ENCODE data around the gene LRRC8E.

Gene LRRC8E

DNA sequence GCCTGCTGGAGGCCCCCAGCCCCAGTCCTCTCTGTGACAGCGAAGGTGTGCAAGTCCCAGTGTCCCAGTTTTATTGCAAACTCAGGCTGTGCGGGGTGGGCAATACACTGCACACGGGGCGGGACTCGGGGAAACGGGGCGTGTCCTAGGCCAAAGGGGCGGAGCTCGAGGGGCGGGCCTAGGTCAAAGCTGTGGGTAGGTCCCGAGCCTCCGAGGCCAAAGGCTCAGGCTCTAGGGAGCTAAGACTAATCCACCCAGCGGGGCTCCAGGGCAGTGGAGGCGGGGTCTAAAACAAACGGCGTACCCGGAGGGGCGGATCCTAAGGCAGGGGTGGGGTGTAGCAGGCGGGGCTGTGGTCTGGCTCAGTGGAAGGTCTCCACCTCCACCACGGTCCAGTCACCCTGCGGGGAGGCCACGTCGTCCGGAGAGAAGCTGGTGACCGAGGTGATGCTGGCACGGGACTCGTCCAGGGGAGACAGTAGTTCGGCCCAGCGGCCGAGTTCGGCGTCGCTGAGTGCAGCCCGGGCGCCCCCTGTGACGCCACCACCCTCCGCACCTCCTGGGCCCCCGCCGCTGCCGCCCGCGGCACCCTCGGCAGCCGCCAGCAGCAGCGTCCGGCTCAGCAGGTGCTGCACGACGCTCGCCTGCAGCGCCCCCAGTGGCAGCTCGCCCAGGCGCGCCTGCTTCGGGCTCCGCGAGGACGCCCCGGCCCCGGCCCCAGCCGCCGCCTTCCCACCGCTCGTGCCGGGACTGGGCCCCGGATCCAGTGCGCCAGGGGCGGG, 19.4 kb upstream of the LRRC8E start:
- Mint-ChIP-seq H3K27ac (peak overlapping the region in 2 of 3 experiments; percentile 51 to 80), H3K4me3 (peak overlapping the region; percentile 58 to 72 (median 69)), H3K9me3 (no peaks in the 10 kb centered on the region), H3K27me3 (ENCODE audit: low read depth) (peaks cover 64% of the 10 kb centered on the region), H3K4me1 (peaks cover 12% of the 10 kb centered on the region), H3K36me3 (ENCODE audit: low read depth) (no peaks in the 10 kb centered on the region)
- TF ChIP-seq, protein P1, sequence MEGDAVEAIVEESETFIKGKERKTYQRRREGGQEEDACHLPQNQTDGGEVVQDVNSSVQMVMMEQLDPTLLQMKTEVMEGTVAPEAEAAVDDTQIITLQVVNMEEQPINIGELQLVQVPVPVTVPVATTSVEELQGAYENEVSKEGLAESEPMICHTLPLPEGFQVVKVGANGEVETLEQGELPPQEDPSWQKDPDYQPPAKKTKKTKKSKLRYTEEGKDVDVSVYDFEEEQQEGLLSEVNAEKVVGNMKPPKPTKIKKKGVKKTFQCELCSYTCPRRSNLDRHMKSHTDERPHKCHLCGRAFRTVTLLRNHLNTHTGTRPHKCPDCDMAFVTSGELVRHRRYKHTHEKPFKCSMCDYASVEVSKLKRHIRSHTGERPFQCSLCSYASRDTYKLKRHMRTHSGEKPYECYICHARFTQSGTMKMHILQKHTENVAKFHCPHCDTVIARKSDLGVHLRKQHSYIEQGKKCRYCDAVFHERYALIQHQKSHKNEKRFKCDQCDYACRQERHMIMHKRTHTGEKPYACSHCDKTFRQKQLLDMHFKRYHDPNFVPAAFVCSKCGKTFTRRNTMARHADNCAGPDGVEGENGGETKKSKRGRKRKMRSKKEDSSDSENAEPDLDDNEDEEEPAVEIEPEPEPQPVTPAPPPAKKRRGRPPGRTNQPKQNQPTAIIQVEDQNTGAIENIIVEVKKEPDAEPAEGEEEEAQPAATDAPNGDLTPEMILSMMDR (IDR thresholded peaks at IDR 0.05; ENCODE audit: unreplicated experiment in 3 of 3), result peak; percentile 93 to 95 (median 95)

DNA sequence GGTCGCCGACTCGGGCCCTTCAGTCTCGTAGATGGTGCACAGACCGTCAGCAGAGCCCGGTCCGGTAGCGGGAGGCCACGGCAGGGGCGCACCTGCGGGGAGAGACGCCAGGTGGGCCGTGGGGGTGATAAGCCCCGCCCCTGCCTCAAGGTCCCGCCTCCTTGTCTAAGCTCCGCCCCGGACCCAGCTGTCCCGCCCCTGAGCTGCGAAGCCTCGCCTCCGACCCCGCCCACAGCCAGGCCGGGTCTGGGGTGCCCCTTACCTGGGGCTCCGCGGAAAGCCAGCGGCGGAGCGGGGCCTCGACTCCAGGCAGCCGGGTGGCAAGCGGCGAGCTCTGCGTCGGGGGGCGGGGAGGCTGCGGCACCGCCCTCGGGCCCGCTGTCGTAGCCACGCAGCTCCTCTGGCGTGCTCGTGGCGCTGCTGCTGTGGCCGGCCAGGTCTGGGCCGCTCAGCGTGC, 18.8 kb upstream of the LRRC8E start:
- peaks cover 12% of the 10 kb centered on the region for H3K4me1 Mint-ChIP-seq
- TF ChIP-seq, protein P1 (IDR thresholded peaks at IDR 0.05; ENCODE audit: unreplicated experiment in 3 of 3), result peak; percentile 15 to 53 (median 22)
- peak overlapping the region in 2 of 3 experiments; percentile 57 to 69 for H3K4me3 Mint-ChIP-seq
- peaks cover 59% of the 10 kb centered on the region for H3K27me3 Mint-ChIP-seq (ENCODE audit: low read depth)
- H3K36me3 Mint-ChIP-seq (ENCODE audit: low read depth), result no peaks in the 10 kb centered on the region
- no peaks in the 10 kb centered on the region for H3K9me3 Mint-ChIP-seq
- no peak overlapping the region for H3K27ac Mint-ChIP-seq

DNA sequence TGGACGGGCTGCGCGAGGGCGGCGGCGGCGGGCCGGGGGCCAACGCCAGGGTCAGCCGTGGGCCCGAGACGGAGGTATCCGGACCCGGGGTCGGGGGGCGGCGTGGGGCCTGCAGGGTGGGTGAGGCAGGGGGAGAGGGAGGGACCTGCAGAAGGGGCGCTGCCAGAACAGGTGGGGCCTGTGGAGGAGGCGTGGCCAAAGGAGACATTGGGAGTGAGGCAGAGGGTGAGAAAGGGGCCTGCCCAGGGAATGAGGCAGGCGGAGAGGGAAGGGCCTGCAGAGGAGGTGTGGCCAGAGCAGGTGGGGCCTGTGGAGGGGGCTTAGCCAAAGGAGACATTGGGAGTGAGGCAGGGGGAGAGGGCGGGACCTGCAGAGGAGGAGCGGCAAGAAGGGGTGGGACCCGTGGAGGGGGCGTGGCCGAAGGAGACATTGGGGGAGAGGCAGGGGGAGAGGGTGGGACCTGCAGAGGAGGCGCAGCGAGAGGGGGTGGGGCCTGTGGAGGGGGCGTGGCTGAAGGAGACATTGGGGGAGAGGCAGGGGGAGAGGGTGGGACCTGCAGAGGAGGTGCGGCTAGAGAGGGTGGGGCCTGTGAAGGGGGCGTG, 18.3 kb upstream of the LRRC8E start:
- Mint-ChIP-seq H3K4me3 (peak overlapping the region; percentile 74 to 83 (median 80)), H3K9me3 (no peaks in the 10 kb centered on the region), H3K27ac (peak overlapping the region; percentile 52 to 91 (median 65)), H3K4me1 (peaks cover 12% of the 10 kb centered on the region), H3K36me3 (ENCODE audit: low read depth) (no peaks in the 10 kb centered on the region), H3K27me3 (ENCODE audit: low read depth) (peaks cover 59% of the 10 kb centered on the region)
- TF ChIP-seq, protein P1 (IDR thresholded peaks at IDR 0.05; ENCODE audit: unreplicated experiment in 3 of 3), result no peak

DNA sequence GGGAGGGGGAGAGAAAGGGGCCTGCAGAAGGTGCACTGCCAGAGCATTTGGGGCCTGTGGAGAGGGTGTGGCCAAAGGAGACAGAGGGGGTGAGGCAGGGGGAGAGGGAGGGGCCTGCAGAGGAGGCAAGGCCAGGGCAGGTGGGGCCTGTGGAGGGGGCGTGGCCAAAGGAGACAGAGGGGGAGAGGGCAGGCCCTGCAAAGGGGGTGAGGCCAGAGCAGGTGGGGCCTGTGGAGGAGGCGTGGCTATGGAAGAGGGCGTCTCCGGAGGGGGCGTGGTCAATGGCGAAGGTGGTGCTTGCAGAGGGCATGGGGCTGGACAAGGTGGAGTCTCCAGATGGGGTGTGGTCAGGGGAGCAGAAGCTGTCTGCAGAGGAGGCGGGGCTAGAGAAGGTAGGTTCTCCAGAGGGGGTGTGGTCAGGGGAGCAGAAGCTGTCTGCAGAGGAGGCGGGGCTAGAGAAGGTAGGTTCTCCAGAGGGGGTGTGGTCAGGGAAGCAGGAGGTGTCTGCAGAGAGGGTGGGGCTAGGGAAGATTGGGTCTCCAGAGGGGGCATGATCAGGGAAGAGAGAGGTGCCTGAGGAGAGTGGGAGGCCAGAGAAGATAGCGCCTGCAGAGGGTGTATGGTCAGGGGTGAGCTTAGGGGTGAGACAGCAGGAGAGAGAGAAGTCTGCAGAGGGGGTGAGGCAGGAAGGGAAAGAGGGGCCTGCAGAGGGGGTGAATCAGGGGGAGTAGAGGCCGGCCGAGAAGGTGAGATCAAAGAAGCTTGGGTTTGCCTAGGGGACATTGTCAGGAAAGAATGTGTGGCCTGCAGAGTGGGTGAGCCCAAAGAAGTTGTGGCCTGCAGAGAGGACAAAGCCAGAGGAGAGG, 17.5 kb upstream of the LRRC8E start:
- Mint-ChIP-seq H3K27me3 (ENCODE audit: low read depth) (peaks cover 59% of the 10 kb centered on the region), H3K4me3 (peak overlapping the region; percentile 80 to 84 (median 80)), H3K27ac (peak overlapping the region; percentile 91 to 99 (median 98)), H3K36me3 (ENCODE audit: low read depth) (no peaks in the 10 kb centered on the region), H3K4me1 (peaks cover 12% of the 10 kb centered on the region), H3K9me3 (no peaks in the 10 kb centered on the region)
- TF ChIP-seq, protein P1 (IDR thresholded peaks at IDR 0.05; ENCODE audit: unreplicated experiment in 3 of 3), result no peak

DNA sequence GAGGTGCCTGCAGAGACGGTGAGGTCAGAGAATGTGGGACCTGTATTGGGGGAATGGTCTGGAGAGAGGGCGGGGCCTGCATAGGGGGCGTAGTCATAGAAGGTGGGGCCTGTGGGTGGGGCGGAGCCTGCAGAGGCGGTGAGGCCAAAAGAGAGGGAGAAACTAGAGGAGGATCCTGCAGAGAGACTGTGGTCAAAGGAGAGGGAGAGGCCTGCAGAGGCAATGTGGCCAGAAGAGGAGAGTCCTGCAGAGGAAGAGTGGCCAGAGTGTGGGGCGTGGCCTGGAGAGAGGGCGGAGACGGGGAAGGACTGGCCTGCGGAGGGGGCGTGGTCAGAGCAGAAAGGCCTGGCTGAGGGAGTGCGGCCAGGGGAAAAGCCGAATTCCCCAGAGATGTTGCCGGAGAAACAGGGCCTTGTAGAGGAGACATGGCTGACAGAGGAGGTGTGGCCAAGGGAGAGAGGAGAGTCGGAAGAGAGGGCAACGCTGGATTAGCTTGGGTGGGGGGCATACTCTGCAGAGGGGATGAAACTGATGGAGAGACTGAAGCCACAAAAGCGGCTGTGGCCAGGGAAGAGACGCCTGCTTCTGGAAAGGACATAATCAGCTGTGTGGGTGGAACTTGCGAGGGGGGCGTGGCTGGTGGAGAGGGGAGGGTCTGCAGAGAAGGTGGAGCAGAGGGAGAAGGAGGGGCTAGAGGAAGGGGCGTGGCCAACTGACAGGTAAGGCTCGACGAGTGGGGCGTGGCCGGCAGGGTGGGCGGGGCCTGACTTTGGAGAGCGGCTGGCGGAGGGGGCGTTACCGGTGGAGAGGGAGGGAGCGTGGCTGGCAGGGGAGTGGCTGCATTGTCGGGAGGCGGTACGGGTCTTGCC, 16.6 kb upstream of the LRRC8E start:
- Mint-ChIP-seq H3K27me3 (ENCODE audit: low read depth) (peaks cover 58% of the 10 kb centered on the region), H3K9me3 (no peaks in the 10 kb centered on the region), H3K27ac (peak overlapping the region; percentile 91 to 99 (median 98)), H3K4me3 (peak overlapping the region; percentile 80 to 84 (median 80)), H3K4me1 (peaks cover 12% of the 10 kb centered on the region), H3K36me3 (ENCODE audit: low read depth) (no peaks in the 10 kb centered on the region)
- TF ChIP-seq, protein P1 (IDR thresholded peaks at IDR 0.05; ENCODE audit: unreplicated experiment in 3 of 3), result no peak

All from nephron (organoid).